NOMO-1 treated with dmso at 0.1 percent for 144 hours (cell line): Measurements from ENCODE around the gene GTF3C5.

ENCODE experiments used
- DNase-seq: peaks from one replicate; lab custom pipeline; 2025; ENCODE audit not compliant: unreplicated experiment; lab: John Stamatoyannopoulos, UW

GTF3C5 gene

GRCh38 chr9:133106511-133107244, 75.9 kb downstream of the GTF3C5 start:
- no peak for DNase-seq

- no peak for DNase-seq
These were observed 76.5 kb downstream of the GTF3C5 start for GRCh38 chr9:133107245-133107722.
